Gastrocnemius medialis (tissue), 4 donors: Measurements from ENCODE around the gene PSMB2.

ENCODE experiments used
- POLR2A ChIP-seq, 2 donors: fragments of 450-650 bp; IDR thresholded peaks; one replicate each; pipeline ENCODE4 v1.6.1; 2017; ENCODE audit warnings: antibody characterized with exemption in 2 of 2, mild to moderate bottlenecking in 2 of 2, moderate library complexity in 2 of 2
- TF ChIP-seq, protein P1 (sequence below), 5 experiments: fragments of 450-650 bp in 3 of 5; fragments of 200-600 bp in 2 of 5; sonication (generic) in 2 of 5; IDR thresholded peaks in 4 of 5; conservative IDR thresholded peaks in 1 of 5; 1 replicate in 4 of 5; 2 replicates in 1 of 5; pipeline ENCODE4 v1.5.1; 2016 to 2019; ENCODE audit warnings: antibody characterized with exemption in 5 of 5, mild to moderate bottlenecking in 3 of 5, moderate library complexity in 3 of 5

- TF ChIP-seq, protein P1, sequence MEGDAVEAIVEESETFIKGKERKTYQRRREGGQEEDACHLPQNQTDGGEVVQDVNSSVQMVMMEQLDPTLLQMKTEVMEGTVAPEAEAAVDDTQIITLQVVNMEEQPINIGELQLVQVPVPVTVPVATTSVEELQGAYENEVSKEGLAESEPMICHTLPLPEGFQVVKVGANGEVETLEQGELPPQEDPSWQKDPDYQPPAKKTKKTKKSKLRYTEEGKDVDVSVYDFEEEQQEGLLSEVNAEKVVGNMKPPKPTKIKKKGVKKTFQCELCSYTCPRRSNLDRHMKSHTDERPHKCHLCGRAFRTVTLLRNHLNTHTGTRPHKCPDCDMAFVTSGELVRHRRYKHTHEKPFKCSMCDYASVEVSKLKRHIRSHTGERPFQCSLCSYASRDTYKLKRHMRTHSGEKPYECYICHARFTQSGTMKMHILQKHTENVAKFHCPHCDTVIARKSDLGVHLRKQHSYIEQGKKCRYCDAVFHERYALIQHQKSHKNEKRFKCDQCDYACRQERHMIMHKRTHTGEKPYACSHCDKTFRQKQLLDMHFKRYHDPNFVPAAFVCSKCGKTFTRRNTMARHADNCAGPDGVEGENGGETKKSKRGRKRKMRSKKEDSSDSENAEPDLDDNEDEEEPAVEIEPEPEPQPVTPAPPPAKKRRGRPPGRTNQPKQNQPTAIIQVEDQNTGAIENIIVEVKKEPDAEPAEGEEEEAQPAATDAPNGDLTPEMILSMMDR (IDR thresholded peaks at IDR 0.05 in 4 of 5, conservative IDR thresholded peaks at IDR 0.05 in 1 of 5), result no peak
- no peak for TF ChIP-seq POLR2A (IDR thresholded peaks at IDR 0.05)
Measured at GRCh38 chr1:35598895-35599294, 42.4 kb downstream of the PSMB2 start.
